Calu3 (cell line): ENCODE measurements around the gene ZNF443. TPM values are rescaled to one million over a fixed set of nuclear protein-coding genes. Genes with fewer than 3 reads are reported as not detected.
"Not testable (repeated sequence)": the region's sequence is repeated elsewhere in the genome, so short reads cannot be mapped to it uniquely, and the experiment has no call there.

Experiments
- BruUV-seq: library from RNA; stranded (reverse); fragments of 400-500 nt; replicated peaks from 2 replicates; lab custom pipeline; 2021; lab: Mats Ljungman, UMichigan
- CTCF ChIA-PET: fragments of 300-600 bp; sonication (Branson Sonifier 250); formaldehyde crosslinking; loops from one replicate; lab custom pipeline; 2022; ENCODE audit warnings: antibody characterized with exemption; lab: Charles Lee
- DNase-seq: peaks from one replicate; pipeline ENCODE4 v3.0.0; 2022
- H3K27ac Mint-ChIP-seq: one replicate; pipeline ENCODE4 v1.8.0; 2022; ENCODE audit warnings: mixed read lengths; ENCODE audit not compliant: unreplicated experiment
- H3K27me3 Mint-ChIP-seq: one replicate; pipeline ENCODE4 v1.8.0; 2022; ENCODE audit warnings: mixed read lengths; ENCODE audit not compliant: unreplicated experiment
- H3K36me3 Mint-ChIP-seq: one replicate; pipeline ENCODE4 v1.8.0; 2022; ENCODE audit warnings: mild to moderate bottlenecking, moderate library complexity, mixed read lengths; ENCODE audit not compliant: insufficient read depth, unreplicated experiment
- H3K4me1 Mint-ChIP-seq: one replicate; pipeline ENCODE4 v1.8.0; 2022; ENCODE audit warnings: mild to moderate bottlenecking, low read depth, mixed read lengths; ENCODE audit not compliant: unreplicated experiment
- H3K4me3 Mint-ChIP-seq: one replicate; pipeline ENCODE4 v1.8.0; 2022; ENCODE audit warnings: mild to moderate bottlenecking, low read depth, moderate library complexity, mixed read lengths; ENCODE audit not compliant: unreplicated experiment
- H3K9me3 Mint-ChIP-seq: one replicate; pipeline ENCODE4 v1.8.0; 2022; ENCODE audit warnings: low read depth, mixed read lengths; ENCODE audit not compliant: unreplicated experiment
- CTCF ChIP-seq: fragments of 200-600 bp; IDR thresholded peaks from one replicate; pipeline ENCODE4 v1.8.0; 2022; ENCODE audit warnings: antibody characterized with exemption; ENCODE audit not compliant: unreplicated experiment
- intact Hi-C: fragments of 100-400 bp; cut with micrococcal nuclease; formaldehyde crosslinking; loops from one replicate; pipeline ENCODE4 v1.10.0; 2022; ENCODE audit not compliant: unreplicated experiment
- total RNA-seq: library from RNA; stranded (reverse); gene quantifications from 2 replicates; pipeline ENCODE4 v1.2.3, GENCODE V29; 2022

The ZNF443 gene
- total RNA-seq, 1 experiment from 2014 or later, result 7.5 TPM

GRCh38 chr19:12425888-12426274 lies 14.9 kb downstream of the ZNF443 start:
- H3K27me3 Mint-ChIP-seq, result no peaks in the 10 kb centered on the region
- no peaks in the 10 kb centered on the region for H3K36me3 Mint-ChIP-seq
- CTCF ChIA-PET, result no interaction called here
- H3K4me3 Mint-ChIP-seq, result no peak overlapping the region
- H3K27ac Mint-ChIP-seq, result no peak overlapping the region
- H3K4me1 Mint-ChIP-seq, result no peaks in the 10 kb centered on the region
- H3K9me3 Mint-ChIP-seq, result peaks cover 8% of the 10 kb centered on the region
- no TSS peak for BruUV-seq
- DNase-seq, result no peak
- no peak for TF ChIP-seq CTCF
- intact Hi-C loops, result no loop called here

- CTCF ChIA-PET, result no interaction called here
These were observed 15.5 kb downstream of the ZNF443 start for GRCh38 chr19:12425236-12425887.

GRCh38 chr19:12417273-12417672 lies 23.5 kb downstream of the ZNF443 start:
- H3K4me3 Mint-ChIP-seq, CTCF ChIA-PET, H3K36me3 Mint-ChIP-seq, H3K27me3 Mint-ChIP-seq, intact Hi-C loops, H3K9me3 Mint-ChIP-seq, DNase-seq, H3K4me1 Mint-ChIP-seq, BruUV-seq, H3K27ac Mint-ChIP-seq: not testable (repeated sequence)

More at GRCh38 chr19:12425236-12425887, 15.5 kb downstream of the ZNF443 start:
- Mint-ChIP-seq H3K9me3 (peaks cover 8% of the 10 kb centered on the region), H3K27me3 (no peaks in the 10 kb centered on the region), H3K27ac (no peak overlapping the region), H3K4me3 (no peak overlapping the region), H3K36me3 (no peaks in the 10 kb centered on the region), H3K4me1 (no peaks in the 10 kb centered on the region)
- DNase-seq, result no peak
- intact Hi-C loops, result no loop called here
- BruUV-seq, result no TSS peak
- TF ChIP-seq CTCF, result no peak

GRCh38 chr19:12411893-12412292 lies 28.9 kb downstream of the ZNF443 start:
- intact Hi-C loops, result no loop called here
- no peaks in the 10 kb centered on the region for H3K36me3 Mint-ChIP-seq
- CTCF ChIA-PET, result no interaction called here
- no peaks in the 10 kb centered on the region for H3K4me1 Mint-ChIP-seq
- BruUV-seq, result no TSS peak
- no peak overlapping the region for H3K27ac Mint-ChIP-seq
- peaks cover 7% of the 10 kb centered on the region for H3K9me3 Mint-ChIP-seq
- TF ChIP-seq CTCF, result no peak
- no peaks in the 10 kb centered on the region for H3K27me3 Mint-ChIP-seq
- no peak overlapping the region for H3K4me3 Mint-ChIP-seq
- DNase-seq, result no peak
